CD8-positive, alpha-beta memory T cell (primary cell): ENCODE data around the gene TMEM212. TPM values are rescaled to one million over a fixed set of nuclear protein-coding genes. Genes with fewer than 3 reads are reported as not detected.

Experiments used
- CTCF ChIA-PET: fragments of 350-600 bp; sonication (Branson Sonifier 250); formaldehyde crosslinking; loops from one replicate; lab custom pipeline; 2021; ENCODE audit warnings: antibody characterized with exemption; lab: Charles Lee
- POLR2A ChIA-PET: fragments of 350-600 bp; sonication (Branson Sonifier 250); formaldehyde crosslinking; loops from one replicate; lab custom pipeline; 2021; ENCODE audit warnings: antibody characterized with exemption; lab: Charles Lee
- DNase-seq, 5 donors: peaks; one replicate each; pipeline versions ENCODE4 v3.0.0 to v3.0.0-alpha.2; 2020 to 2022; ENCODE audit warnings: mixed read lengths in 1 of 5
- H3K27ac ChIP-seq: one replicate; pipeline ENCODE4 v1.7.0; 2013; ENCODE audit warnings: low read depth, mild to moderate bottlenecking, low read length, moderate library complexity
- H3K27me3 ChIP-seq: 2 replicates; pipeline ENCODE4 v1.7.0; 2013; ENCODE audit warnings: low read length, mild to moderate bottlenecking; ENCODE audit not compliant: insufficient read depth, poor library complexity, severe bottlenecking
- H3K36me3 ChIP-seq: 2 replicates; pipeline ENCODE4 v1.7.0; 2013; ENCODE audit warnings: mild to moderate bottlenecking, low read length, moderate library complexity; ENCODE audit not compliant: insufficient read depth
- H3K4me1 ChIP-seq: 2 replicates; pipeline ENCODE4 v1.7.0; 2013; ENCODE audit warnings: mild to moderate bottlenecking, low read length, moderate library complexity; ENCODE audit not compliant: insufficient read depth
- H3K4me3 ChIP-seq: 2 replicates; pipeline ENCODE4 v1.7.0; 2013; ENCODE audit warnings: mild to moderate bottlenecking, low read length
- H3K9me3 ChIP-seq: 2 replicates; pipeline ENCODE4 v1.7.0; 2013; ENCODE audit warnings: mild to moderate bottlenecking, low read length
- H3K27ac Mint-ChIP-seq, 8 donors: one replicate each; pipeline ENCODE4 v1.8.0; 2020 to 2021; ENCODE audit warnings: mixed read lengths in 8 of 8, mild to moderate bottlenecking in 6 of 8, inconsistent platforms in 3 of 8, moderate library complexity in 3 of 8
- H3K27me3 Mint-ChIP-seq, 2 donors: one replicate each; pipeline ENCODE4 v1.8.0; 2020 to 2021; ENCODE audit warnings: mixed read lengths in 2 of 2, mild to moderate bottlenecking in 1 of 2, moderate library complexity in 1 of 2
- H3K36me3 Mint-ChIP-seq, 3 donors: one replicate each; pipeline ENCODE4 v1.8.0; 2020 to 2021; ENCODE audit warnings: mixed read lengths in 3 of 3, inconsistent platforms in 1 of 3, mild to moderate bottlenecking in 1 of 3
- H3K4me1 Mint-ChIP-seq, 3 donors: one replicate each; pipeline ENCODE4 v1.8.0; 2020 to 2021; ENCODE audit warnings: mixed read lengths in 3 of 3, inconsistent platforms in 1 of 3, mild to moderate bottlenecking in 1 of 3
- H3K4me3 Mint-ChIP-seq, 7 donors: one replicate each; pipeline ENCODE4 v1.8.0; 2020 to 2021; ENCODE audit warnings: mixed read lengths in 7 of 7, mild to moderate bottlenecking in 6 of 7, moderate library complexity in 4 of 7, inconsistent platforms in 2 of 7
- H3K9me3 Mint-ChIP-seq, 5 donors: one replicate each; pipeline ENCODE4 v1.8.0; 2020 to 2022; ENCODE audit warnings: mixed read lengths in 5 of 5, mild to moderate bottlenecking in 3 of 5, moderate library complexity in 2 of 5, inconsistent platforms in 1 of 5
- polyA plus RNA-seq: library from polyadenylated mRNA; unstranded; fragments of 300-500 nt; fragmentation: Illumina TruSeq; gene quantifications from one replicate; pipeline ENCODE4 v1.2.3, GENCODE V29; 2021
- total RNA-seq, 2 experiments: library from RNA; stranded (reverse); gene quantifications; one replicate each; pipeline ENCODE4 v1.2.3, GENCODE V29; 2021

TMEM212 gene
- total and polyA plus RNA-seq, 3 experiments from 2014 or later, result not detected

DNA sequence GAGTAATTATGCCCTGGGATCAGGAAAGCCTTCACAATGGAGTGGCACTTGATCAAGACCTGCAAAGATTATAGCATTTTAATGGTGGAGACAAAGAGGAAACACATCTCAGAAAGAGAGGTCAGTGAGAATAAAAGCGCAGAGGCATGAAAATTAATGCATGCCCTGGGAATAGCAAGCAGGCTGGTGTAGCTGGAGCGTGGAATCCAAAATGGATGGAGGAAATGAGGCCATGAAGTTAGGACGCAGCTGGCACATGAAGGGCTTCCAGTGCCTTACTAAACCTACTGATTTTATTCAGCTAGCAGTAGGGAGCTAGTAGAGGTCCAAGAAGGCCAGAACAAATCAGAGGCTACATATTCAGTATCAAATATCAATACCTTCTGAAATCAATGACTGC lies 38.1 kb downstream of the TMEM212 start:
- Histone ChIP-seq H3K27me3 (no peaks in the 10 kb centered on the region), H3K4me3 (no peak overlapping the region), H3K4me1 (no peaks in the 10 kb centered on the region), H3K9me3 (no peaks in the 10 kb centered on the region), H3K36me3 (no peaks in the 10 kb centered on the region), H3K27ac (no peak overlapping the region)
- H3K9me3 Mint-ChIP-seq, result no peaks in the 10 kb centered on the region
- H3K4me3 Mint-ChIP-seq, result no peak overlapping the region
- H3K4me1 Mint-ChIP-seq, result no peaks in the 10 kb centered on the region
- DNase-seq, result no peak
- CTCF ChIA-PET, result no interaction called here
- no peaks in the 10 kb centered on the region for H3K36me3 Mint-ChIP-seq
- POLR2A ChIA-PET, result no interaction called here
- H3K27me3 Mint-ChIP-seq, result peaks cover 3 to 11% of the 10 kb centered on the region in 2 donors
- H3K27ac Mint-ChIP-seq, result no peak overlapping the region

- Histone ChIP-seq H3K9me3 (no peaks in the 10 kb centered on the region), H3K4me1 (no peaks in the 10 kb centered on the region), H3K27ac (no peak overlapping the region), H3K4me3 (no peak overlapping the region), H3K36me3 (no peaks in the 10 kb centered on the region), H3K27me3 (no peaks in the 10 kb centered on the region)
- no peaks in the 10 kb centered on the region for H3K4me1 Mint-ChIP-seq
- H3K27ac Mint-ChIP-seq, result no peak overlapping the region
- CTCF ChIA-PET, result no interaction called here
- POLR2A ChIA-PET, result no interaction called here
- no peaks in the 10 kb centered on the region for H3K9me3 Mint-ChIP-seq
- H3K36me3 Mint-ChIP-seq, result peaks cover 0 to 2% (median 0%) of the 10 kb centered on the region in 3 donors
- no peak overlapping the region for H3K4me3 Mint-ChIP-seq
- H3K27me3 Mint-ChIP-seq, result peaks cover 3 to 11% of the 10 kb centered on the region in 2 donors
- DNase-seq, result no peak
Measured at GRCh38 chr3:171883257-171883892, 40.2 kb downstream of the TMEM212 start.

GRCh38 chr3:171883893-171884279 lies 40.7 kb downstream of the TMEM212 start:
- Histone ChIP-seq H3K27ac (no peak overlapping the region), H3K9me3 (no peaks in the 10 kb centered on the region), H3K27me3 (no peaks in the 10 kb centered on the region), H3K4me3 (no peak overlapping the region), H3K36me3 (no peaks in the 10 kb centered on the region), H3K4me1 (no peaks in the 10 kb centered on the region)
- ChIA-PET POLR2A (no interaction called here), CTCF (no interaction called here)
- H3K27me3 Mint-ChIP-seq, result peaks cover 1 to 10% of the 10 kb centered on the region in 2 donors
- H3K27ac Mint-ChIP-seq, result no peak overlapping the region
- H3K36me3 Mint-ChIP-seq, result peaks cover 0 to 2% (median 0%) of the 10 kb centered on the region in 3 donors
- no peak overlapping the region for H3K4me3 Mint-ChIP-seq
- DNase-seq, result no peak
- no peaks in the 10 kb centered on the region for H3K9me3 Mint-ChIP-seq
- no peaks in the 10 kb centered on the region for H3K4me1 Mint-ChIP-seq

DNA sequence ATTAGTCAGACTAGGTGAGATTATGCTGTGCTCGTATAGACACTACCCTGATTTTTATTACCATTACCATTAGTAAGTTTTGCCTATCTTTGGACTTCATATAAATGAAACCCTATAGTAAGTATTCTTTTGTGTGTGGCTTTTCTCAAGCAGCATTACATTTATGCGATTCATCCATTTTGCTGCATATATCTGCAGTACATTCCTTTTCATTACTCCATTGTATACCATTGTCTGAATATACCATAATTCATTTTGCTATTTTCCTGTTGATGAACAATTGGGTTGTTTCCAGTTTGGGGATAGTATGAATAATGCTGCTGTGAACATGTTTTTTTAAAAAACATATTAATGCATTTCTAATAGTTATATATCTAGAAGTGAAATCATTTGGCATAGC lies 45.3 kb downstream of the TMEM212 start:
- Histone ChIP-seq H3K9me3 (no peaks in the 10 kb centered on the region), H3K4me3 (no peak overlapping the region), H3K27ac (no peak overlapping the region), H3K4me1 (no peaks in the 10 kb centered on the region), H3K36me3 (no peaks in the 10 kb centered on the region), H3K27me3 (no peaks in the 10 kb centered on the region)
- Mint-ChIP-seq H3K9me3 (peaks cover 0 to 4% (median 0%) of the 10 kb centered on the region in 5 donors), H3K36me3 (peaks cover 0 to 2% (median 0%) of the 10 kb centered on the region in 3 donors), H3K4me3 (no peak overlapping the region), H3K4me1 (no peaks in the 10 kb centered on the region), H3K27ac (no peak overlapping the region), H3K27me3 (peaks cover 5 to 21% of the 10 kb centered on the region in 2 donors)
- no peak for DNase-seq
- ChIA-PET POLR2A (no interaction called here), CTCF (no interaction called here)

DNA sequence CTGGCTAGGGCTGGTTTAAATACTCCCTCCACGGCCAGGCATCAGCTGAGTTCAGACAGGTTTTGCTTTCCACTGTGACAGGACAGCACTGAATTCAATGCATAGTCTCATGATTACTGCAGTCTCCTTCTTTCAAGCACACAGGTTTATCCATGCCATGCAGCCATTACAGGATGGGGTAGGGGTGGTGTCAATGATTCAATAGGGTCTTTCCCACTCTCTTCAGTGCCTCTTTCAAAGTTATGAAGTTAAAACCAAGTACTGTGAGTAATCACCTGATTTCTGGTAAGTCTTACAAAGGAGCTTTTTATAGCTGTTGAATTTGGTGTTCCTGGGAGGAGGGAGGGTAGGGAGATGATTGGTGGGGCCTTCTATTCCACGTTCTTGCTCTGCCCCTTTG lies 47.2 kb downstream of the TMEM212 start:
- H3K27ac ChIP-seq, result no peak overlapping the region
- no peak overlapping the region for H3K4me3 ChIP-seq
- DNase-seq, result no peak
- H3K27me3 ChIP-seq, result no peaks in the 10 kb centered on the region
- ChIA-PET POLR2A (interaction anchor here (1.0 kb wide), 1 partner anchor 21 kb away, joined by 3 read pairs; no protein-coding TSS in a partner anchor), CTCF (no interaction called here)
- no peak overlapping the region for H3K4me3 Mint-ChIP-seq
- H3K4me1 ChIP-seq, result no peaks in the 10 kb centered on the region
- no peak overlapping the region for H3K27ac Mint-ChIP-seq
- H3K9me3 Mint-ChIP-seq, result peaks cover 0 to 4% (median 0%) of the 10 kb centered on the region in 5 donors
- H3K36me3 Mint-ChIP-seq, result peaks cover 0 to 2% (median 0%) of the 10 kb centered on the region in 3 donors
- H3K9me3 ChIP-seq, result no peaks in the 10 kb centered on the region
- no peaks in the 10 kb centered on the region for H3K36me3 ChIP-seq
- no peaks in the 10 kb centered on the region for H3K4me1 Mint-ChIP-seq
- H3K27me3 Mint-ChIP-seq, result peaks cover 4 to 31% of the 10 kb centered on the region in 2 donors

DNA sequence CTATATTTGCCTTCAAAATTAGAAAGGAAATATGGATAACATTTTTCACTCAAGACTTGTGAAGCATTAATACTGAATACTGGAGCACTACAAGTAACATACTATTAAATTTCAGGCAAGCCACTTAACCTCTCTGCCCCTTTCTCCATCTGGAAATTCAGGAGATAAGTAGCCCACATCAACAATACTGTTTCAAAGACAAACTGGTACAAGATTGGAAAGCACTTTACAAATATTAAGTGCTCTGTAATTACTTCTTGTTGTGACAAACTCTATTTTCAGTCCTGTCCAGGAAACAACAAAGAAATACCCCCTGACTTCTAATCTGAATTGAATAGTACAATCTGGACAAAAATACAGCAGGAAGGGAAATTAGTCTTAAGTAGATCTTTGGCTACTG lies 49.3 kb downstream of the TMEM212 start:
- no peak overlapping the region for H3K4me3 ChIP-seq
- CTCF ChIA-PET, result no interaction called here
- no peaks in the 10 kb centered on the region for H3K4me1 ChIP-seq
- POLR2A ChIA-PET, result no interaction called here
- Mint-ChIP-seq H3K4me1 (no peaks in the 10 kb centered on the region), H3K27ac (no peak overlapping the region), H3K4me3 (no peak overlapping the region), H3K27me3 (peaks cover 6 to 34% of the 10 kb centered on the region in 2 donors), H3K9me3 (peaks cover 0 to 4% (median 0%) of the 10 kb centered on the region in 5 donors), H3K36me3 (no peaks in the 10 kb centered on the region)
- no peak for DNase-seq
- no peaks in the 10 kb centered on the region for H3K36me3 ChIP-seq
- H3K27me3 ChIP-seq, result no peaks in the 10 kb centered on the region
- no peak overlapping the region for H3K27ac ChIP-seq
- no peaks in the 10 kb centered on the region for H3K9me3 ChIP-seq

GRCh38 chr3:171895291-171895690 lies 52.1 kb downstream of the TMEM212 start:
- no peaks in the 10 kb centered on the region for H3K4me1 ChIP-seq
- H3K4me3 ChIP-seq, result no peak overlapping the region
- H3K36me3 Mint-ChIP-seq, result no peaks in the 10 kb centered on the region
- DNase-seq, result no peak
- H3K9me3 Mint-ChIP-seq, result no peaks in the 10 kb centered on the region
- no peak overlapping the region for H3K27ac Mint-ChIP-seq
- peaks cover 6 to 25% of the 10 kb centered on the region in 2 donors for H3K27me3 Mint-ChIP-seq
- H3K4me1 Mint-ChIP-seq, result no peaks in the 10 kb centered on the region
- POLR2A ChIA-PET, result no interaction called here
- no peak overlapping the region for H3K27ac ChIP-seq
- no peaks in the 10 kb centered on the region for H3K36me3 ChIP-seq
- no peaks in the 10 kb centered on the region for H3K27me3 ChIP-seq
- H3K4me3 Mint-ChIP-seq, result no peak overlapping the region
- CTCF ChIA-PET, result no interaction called here
- no peaks in the 10 kb centered on the region for H3K9me3 ChIP-seq

DNA sequence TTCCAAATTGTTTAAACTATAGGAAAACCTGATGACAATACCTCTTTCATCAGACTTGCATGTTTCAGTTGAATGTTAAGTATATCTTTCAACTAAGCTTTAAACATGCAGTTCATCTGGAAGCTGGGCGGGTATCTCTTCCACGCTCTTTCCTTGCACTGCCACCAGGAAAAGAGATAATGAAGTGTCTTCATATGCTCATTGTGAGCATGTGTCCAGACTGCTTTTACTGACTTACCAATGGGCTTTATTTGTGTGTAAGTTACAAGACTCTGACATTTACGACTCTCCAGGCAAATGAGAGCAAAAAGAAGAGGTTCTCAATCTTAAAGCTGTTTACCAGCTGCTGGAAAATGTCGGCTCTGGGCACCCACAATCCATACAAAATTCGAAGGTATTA lies 52.8 kb downstream of the TMEM212 start:
- Mint-ChIP-seq H3K36me3 (peaks cover 0 to under 1% (median 0%) of the 10 kb centered on the region in 3 donors), H3K4me3 (no peak overlapping the region), H3K9me3 (no peaks in the 10 kb centered on the region), H3K27ac (no peak overlapping the region), H3K27me3 (peaks cover 5 to 29% of the 10 kb centered on the region in 2 donors), H3K4me1 (no peaks in the 10 kb centered on the region)
- H3K9me3 ChIP-seq, result no peaks in the 10 kb centered on the region
- CTCF ChIA-PET, result no interaction called here
- H3K27ac ChIP-seq, result no peak overlapping the region
- no peaks in the 10 kb centered on the region for H3K27me3 ChIP-seq
- no peak overlapping the region for H3K4me3 ChIP-seq
- H3K36me3 ChIP-seq, result no peaks in the 10 kb centered on the region
- no peaks in the 10 kb centered on the region for H3K4me1 ChIP-seq
- no peak for DNase-seq
- POLR2A ChIA-PET, result no interaction called here
